Measurements from ENCODE around the gene MESP1. TPM values are rescaled to one million over a fixed set of nuclear protein-coding genes. Genes with fewer than 3 reads are reported as not detected.
A peak's percentile ranks its signal among the peaks of the same experiment; 100 is the strongest.

MESP1 gene
- total and polyA plus RNA-seq, 2 of the 4 experiments (the other 2 are of a cell fraction), result under 0.01 to 0.10 TPM

GRCh38 chr15:89749054-89749453 is 2.0 kb downstream of the MESP1 start:
- POLR2A ChIA-PET (ENCODE audit: unreplicated experiment), result no interaction called here
- Histone ChIP-seq H3K14ac (replicated peaks; ENCODE audit: low read depth, low read length) (no peak overlapping the region), H3K9me3 (ENCODE audit: control insufficient read depth, insufficient read depth, low read length) (no peaks in the 10 kb centered on the region), H2BK20ac (ENCODE audit: low read depth, low read length) (no peak overlapping the region), H3K9ac (ENCODE audit: low read depth, low read length) (no peak overlapping the region), H4K5ac (ENCODE audit: low read depth, low read length) (no peak overlapping the region), H3K4me2 (ENCODE audit: low read depth, low read length) (no peak overlapping the region), H4K8ac (ENCODE audit: low read depth in 2 of 2, low read length in 2 of 2) (no peak overlapping the region), H2AK9ac (replicated peaks; ENCODE audit: low read depth, low read length, poor library complexity) (no peak overlapping the region), H4K20me1 (ENCODE audit: insufficient read depth, low read length) (no peaks in the 10 kb centered on the region), H3K4me3 (ENCODE audit: insufficient read depth, low read depth, low read length) (no peak overlapping the region), H2AK5ac (ENCODE audit: low read depth, low read length) (no peak overlapping the region), H3K27me3 (ENCODE audit: control insufficient read depth, insufficient read depth, low read length) (peaks cover 45% of the 10 kb centered on the region), H3K23ac (ENCODE audit: low read depth, low read length) (peak overlapping the region; percentile 47; the same call in 1 of the 2 replicates), H3K4ac (ENCODE audit: low read depth, low read length) (no peak overlapping the region), H3K36me3 (ENCODE audit: control insufficient read depth, insufficient read depth, low read length) (no peaks in the 10 kb centered on the region), H3K9me1 (ENCODE audit: insufficient read depth, low read length) (no peaks in the 10 kb centered on the region), H3K27ac (ENCODE audit: insufficient read depth, low read length) (no peak overlapping the region), H4K91ac (ENCODE audit: insufficient read depth, low read depth, low read length) (no peak overlapping the region), H3K4me1 (ENCODE audit: control insufficient read depth, insufficient read depth, low read length) (no peaks in the 10 kb centered on the region), H2BK5ac (ENCODE audit: low read depth, low read length, poor library complexity, severe bottlenecking) (no peak overlapping the region), H2BK120ac (ENCODE audit: low read depth, low read length) (no peak overlapping the region), H2AFZ (replicated peaks; ENCODE audit: low read length, poor library complexity) (peak overlapping the region; percentile 37), H2BK15ac (ENCODE audit: low read depth, low read length) (no peak overlapping the region), H3K18ac (ENCODE audit: low read depth, low read length) (no peak overlapping the region), H3K79me1 (ENCODE audit: low read depth in 1 of 2, low read length in 2 of 2) (no peaks in the 10 kb centered on the region), H3K56ac (ENCODE audit: extremely low read depth, insufficient read depth, low read length) (no peak overlapping the region)
- CTCF ChIA-PET, result interaction anchor here (1.0 kb wide), 1 partner anchor 102 kb away, joined by 4 read pairs; no protein-coding TSS in a partner anchor
- dilution Hi-C loops (cut with HindIII; ENCODE audit: low sequenced_read_pairs, unreplicated experiment) (no loop called here), in situ Hi-C loops (cut with MboI; ENCODE audit: low sequenced_read_pairs) (no loop called here), intact Hi-C loops (cut with micrococcal nuclease) (no loop called here)
- DNase-seq, result no peak
- BruUV-seq (replicated peaks), result no TSS peak
- TF ChIP-seq MAFK (IDR thresholded peaks at IDR 0.05; ENCODE audit: low read depth, low read length), result no peak
- no peak for ATAC-seq (ENCODE audit: low read depth)
- WGBS, 2 experiments (ENCODE audit: extremely low coverage in 2 of 2, insufficient read length in 1 of 2), result no CpG with 5 or more reads among the region's 7 CpGs
